Stimulated activated CD8-positive, alpha-beta memory T cell treated with anti-CD3 and anti-CD28 coated beads, Interleukin-2, amount 100 ng/mL, for 48 hours (primary cell): ENCODE measurements around the gene POLR2L.

ENCODE experiments used
- DNase-seq, 2 donors: peaks; one replicate each; pipeline ENCODE4 v3.0.0-alpha.2; 2020; ENCODE audit warnings: low read depth in 2 of 2

The POLR2L gene

DNA sequence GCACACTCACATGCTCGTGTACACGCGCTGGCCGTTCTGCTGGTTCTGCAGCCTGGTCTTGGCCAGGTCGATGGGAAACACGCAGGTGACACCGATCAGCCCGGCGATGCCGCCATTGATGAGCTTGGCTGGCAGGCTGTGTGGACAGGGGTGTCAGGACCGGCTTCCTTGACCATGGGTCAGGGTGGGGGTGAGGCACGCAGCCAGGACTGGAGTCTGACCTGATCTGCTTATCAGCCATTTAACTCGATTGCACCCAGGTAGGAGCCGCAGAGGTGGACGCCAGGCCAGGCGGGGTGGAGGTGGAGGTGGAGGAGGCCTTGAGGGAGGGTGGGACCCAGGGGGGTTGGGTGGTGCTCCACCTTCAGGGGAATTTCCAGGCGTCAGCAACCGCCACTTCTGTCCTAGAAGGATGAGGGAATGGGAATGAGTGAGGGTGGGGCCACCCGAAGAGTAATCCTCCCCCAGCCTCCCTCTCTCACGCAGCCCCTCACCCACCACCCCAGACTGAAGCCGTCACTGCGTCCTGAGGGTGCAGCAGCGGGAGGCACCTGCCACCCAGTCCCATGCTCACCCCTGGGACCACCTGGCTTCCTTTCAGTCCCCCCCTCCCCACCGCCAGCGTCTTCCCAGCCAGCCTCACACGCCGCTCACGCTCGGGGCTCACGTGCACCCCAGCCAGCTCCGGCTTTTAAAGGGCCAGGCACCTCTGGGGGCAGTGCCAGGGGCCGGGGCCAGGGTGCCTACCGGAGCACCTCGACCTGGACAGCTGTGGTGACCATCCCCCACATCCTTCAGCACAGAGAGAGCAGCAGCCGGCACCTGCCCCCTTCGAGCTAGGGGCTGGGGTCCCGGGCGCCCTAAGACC is 47.3 kb downstream of the POLR2L start:
- no peak for DNase-seq

GRCh38 chr11:794013-794765 is 48.1 kb downstream of the POLR2L start:
- no peak for DNase-seq

GRCh38 chr11:793556-793955 is 48.8 kb downstream of the POLR2L start:
- no peak for DNase-seq

- no peak for DNase-seq
Observed at GRCh38 chr11:792873-793272, 49.5 kb downstream of the POLR2L start.

DNA sequence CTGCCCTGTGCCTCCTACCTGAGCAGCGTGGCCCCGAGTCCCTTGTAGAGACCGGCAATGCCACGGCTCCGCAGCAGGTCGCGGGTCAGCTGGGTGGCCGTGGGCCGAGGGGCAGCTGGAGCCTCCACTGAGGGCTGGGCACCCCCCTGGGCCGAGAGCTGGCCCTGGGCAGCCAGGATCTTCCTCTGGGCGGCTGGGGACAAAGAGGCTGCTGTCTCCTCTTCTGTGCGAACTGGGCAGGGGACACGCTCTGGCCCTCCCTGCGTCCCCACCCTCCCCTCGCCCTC is 49.9 kb downstream of the POLR2L start:
- no peak for DNase-seq

- no peak for DNase-seq
Observed at GRCh38 chr11:791658-792534, 50.4 kb downstream of the POLR2L start.

- no peak for DNase-seq
Observed at GRCh38 chr11:790721-791564, 51.4 kb downstream of the POLR2L start.

DNA sequence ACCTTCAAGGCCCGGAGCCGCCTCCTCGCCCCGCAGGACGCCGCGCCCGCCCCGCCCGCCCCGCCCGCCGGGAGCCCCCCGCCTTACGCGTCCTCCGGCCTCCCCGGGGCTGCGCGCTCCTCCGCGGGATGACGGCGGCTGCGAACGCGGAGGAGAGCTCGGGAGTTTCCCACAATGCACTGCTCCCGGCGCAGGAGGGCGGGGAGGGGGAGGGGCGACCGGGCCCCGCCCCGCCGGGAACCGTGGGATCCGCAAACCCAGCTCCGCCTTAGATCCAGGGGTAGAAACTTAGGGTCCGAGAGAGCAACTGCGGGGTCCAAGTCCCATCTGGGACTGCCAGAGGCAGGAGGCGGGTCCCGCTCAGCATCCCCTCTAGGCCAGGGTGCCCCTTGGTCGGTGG is 52.4 kb downstream of the POLR2L start, which contains the start of gene CEND1:
CEND1 (minus strand) TSS at position 148 of the 400 bp plus-strand sequence. CDS start 1,514 bp downstream, outside the sequence.
- DNase-seq: peak in 1 of 2 donors; percentile 52
